Measurements from ENCODE around the gene NCK2.

NCK2 gene

GRCh38 chr2:105736145-105736544, 8.6 kb upstream of the NCK2 start:
- DNase-seq (ENCODE audit: low spot score) = no peak

- DNase-seq (ENCODE audit: low spot score) = no peak
Measured at GRCh38 chr2:105737980-105738657, 6.6 kb upstream of the NCK2 start.

GRCh38 chr2:105738658-105739241, 6.0 kb upstream of the NCK2 start:
- DNase-seq (ENCODE audit: low spot score) = no peak

DNA sequence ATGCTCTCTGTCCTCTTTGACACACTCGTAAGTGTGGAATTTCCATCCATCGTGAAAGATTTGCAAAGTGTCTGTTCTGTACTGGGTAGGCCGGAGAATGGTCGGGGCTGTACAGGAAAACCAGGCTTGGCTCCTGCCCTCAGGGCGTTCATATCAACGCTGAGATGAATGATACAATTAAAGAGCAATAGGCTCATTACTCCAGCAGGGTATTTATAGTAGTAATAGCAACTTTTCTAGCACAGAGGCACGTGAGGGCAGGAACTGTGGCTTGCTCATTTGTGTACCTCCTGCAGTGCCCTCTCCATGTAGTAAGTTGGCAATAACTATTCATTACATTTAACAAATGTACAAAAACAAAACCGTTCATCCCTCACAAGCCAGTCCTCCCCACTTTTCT, 5.3 kb upstream of the NCK2 start:
- DNase-seq (ENCODE audit: low spot score) = no peak

GRCh38 chr2:105739944-105740530, 4.7 kb upstream of the NCK2 start:
- DNase-seq (ENCODE audit: low spot score) = no peak

GRCh38 chr2:105741174-105741573, 3.5 kb upstream of the NCK2 start:
- DNase-seq (ENCODE audit: low spot score) = no peak

GRCh38 chr2:105741617-105742016, 3.1 kb upstream of the NCK2 start:
- DNase-seq (ENCODE audit: low spot score) = no peak

- DNase-seq (ENCODE audit: low spot score) = no peak
Measured at GRCh38 chr2:105744091-105744908, 412 bp upstream of the NCK2 start.

DNA sequence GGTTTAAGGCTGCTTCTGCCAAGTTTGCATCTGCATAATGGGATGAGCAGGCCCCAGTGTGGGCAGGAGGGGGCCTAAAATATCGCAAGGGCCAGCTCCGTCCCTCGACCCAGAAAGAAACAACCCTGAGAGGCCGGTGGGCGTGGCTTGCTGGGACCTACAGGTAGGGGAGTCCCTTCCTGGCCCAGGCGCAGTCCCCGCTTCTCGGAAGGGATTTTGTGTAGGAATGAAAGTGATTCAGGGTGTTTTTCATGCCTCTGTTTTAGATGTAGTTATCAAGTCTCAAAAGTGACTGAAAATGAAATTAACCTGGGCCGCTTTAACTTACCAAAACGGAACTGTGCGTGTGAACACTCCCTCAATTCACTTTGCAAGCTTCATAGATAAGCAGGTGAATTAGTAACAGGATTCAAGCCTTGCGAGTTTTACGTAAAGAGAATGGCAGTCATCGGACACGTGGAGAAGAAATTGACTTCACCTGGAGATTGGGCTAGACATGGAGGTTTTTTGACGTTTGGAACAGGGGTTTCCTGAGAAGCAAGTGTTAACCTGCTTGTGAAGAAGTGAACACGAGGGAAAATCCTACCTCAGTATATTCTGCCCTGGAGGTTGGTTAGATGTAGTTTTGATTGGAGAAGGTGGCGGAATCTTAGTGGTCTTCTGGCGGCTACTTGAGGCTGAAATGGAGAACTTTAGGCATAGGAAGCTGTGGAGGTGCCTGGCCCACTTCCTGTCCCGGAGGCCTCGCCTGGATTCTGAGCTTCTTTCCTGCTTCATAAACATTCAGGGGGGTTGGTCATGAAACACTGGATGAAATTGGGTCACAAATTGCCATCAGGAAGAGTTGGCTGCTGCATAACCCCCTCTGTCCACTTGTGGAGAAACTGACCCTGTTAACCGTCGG, 1.7 kb downstream of the NCK2 start:
- DNase-seq (ENCODE audit: low spot score) = no peak

GRCh38 chr2:105747254-105747894, 2.7 kb downstream of the NCK2 start:
- DNase-seq (ENCODE audit: low spot score) = no peak

DNA sequence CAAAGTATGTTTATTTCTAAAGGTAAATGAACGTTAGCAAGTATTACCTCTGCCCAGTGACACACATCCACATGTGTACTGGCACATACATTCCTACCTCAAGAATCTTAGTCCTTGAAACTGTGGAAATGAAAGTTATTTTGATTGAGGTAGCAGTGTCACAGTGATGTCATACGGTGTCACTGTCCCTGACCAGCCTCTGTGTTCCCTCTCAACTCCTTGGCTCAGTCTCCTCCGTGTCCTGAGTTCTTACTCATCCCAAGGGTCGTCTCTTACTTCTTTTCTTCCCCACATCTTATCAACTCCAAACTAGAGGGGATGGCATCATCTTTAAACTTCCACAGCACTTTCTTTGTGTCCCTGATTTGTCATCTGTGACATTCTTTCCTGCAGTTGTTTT, 3.3 kb downstream of the NCK2 start:
- no peak for DNase-seq (ENCODE audit: low spot score)

DNA sequence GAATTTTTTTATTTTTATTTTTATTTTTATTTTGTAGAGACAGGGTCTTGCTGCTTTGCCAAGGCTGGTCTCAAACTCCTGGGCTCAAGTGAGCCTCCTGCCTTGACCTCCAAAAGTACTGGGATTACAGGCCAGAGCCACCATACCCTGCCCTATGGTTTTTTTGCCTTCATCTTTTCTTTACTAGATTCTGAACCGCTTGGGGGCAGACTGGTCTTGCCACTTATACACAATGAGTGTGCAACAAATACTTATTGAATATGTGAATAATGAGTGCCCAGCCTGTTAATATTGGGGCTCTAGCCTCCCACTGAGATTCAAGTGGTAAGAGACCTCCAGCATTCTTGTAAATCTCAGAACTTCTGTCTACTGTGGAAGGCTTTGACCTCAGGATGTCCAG, 3.9 kb downstream of the NCK2 start:
- DNase-seq (ENCODE audit: low spot score) = no peak

- DNase-seq (ENCODE audit: low spot score) = no peak
Measured at GRCh38 chr2:105749583-105750400, 5.1 kb downstream of the NCK2 start.

DNA sequence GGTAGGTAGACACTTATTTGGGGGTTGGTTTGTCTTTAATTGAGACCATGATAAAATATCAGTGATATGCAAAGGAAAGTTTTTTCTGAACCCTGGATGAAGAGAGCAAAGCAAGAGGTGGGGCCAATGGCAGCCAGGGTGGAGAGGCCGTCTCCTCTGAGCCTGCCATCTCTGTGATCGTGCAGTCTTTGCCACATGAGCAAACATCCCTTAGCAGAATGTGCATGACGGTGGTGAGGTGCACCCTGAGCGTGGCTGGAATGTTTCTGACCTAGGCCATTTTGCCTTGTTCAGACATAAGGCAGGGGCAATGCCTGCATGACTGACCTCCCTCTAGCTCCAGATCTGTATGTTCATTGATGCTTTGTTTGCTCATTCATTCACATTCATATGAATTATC, 6.0 kb downstream of the NCK2 start:
- DNase-seq (ENCODE audit: low spot score) = no peak

DNA sequence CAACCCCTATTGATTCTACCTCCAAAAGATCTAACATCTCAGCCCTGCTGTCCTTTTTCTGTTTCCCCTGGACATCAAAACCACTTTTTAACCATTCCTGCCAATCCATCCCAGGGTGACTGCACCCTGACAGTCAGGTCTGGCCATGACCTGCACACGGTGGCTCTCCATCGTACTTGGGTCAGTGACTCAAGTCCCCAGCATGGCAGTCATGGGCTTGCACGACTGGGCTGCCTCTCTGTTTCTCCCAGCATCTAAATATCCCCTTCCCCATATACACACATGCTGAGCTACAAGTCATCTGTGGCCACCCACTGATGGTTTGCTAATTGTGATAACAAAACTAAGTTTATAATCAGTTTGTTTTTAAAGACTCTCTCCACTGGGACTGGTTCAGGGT, 6.6 kb downstream of the NCK2 start:
- no peak for DNase-seq (ENCODE audit: low spot score)

DNA sequence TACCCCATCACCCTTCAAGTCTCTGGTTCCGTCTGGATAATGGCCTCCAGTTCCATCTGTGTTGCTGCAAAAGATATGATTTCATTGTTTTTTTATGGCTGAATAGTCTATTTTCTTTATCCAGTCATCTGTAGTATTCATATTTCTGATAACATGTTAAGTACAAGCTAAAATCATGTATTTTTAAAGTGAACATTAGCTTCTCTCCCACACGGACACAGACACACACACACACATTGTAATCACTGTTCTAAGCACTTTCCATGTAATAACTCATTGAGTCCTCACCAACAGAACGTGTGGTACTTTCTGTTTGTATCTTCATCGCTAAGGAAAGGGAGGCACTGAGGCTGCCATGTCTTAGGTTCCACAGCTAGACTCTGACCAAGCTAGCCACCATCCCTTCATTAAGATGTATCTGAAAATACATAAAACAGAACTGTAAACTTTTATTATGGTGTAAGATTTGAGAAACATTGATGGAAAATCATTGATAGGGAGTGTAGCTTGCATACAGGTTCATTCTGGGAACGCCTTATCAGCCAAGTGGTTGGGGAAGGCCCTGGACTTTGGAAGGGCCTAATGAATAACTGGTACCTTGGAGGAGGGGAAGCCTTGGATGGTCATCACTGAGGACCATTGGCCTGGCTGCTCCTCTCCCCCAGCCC, 8.1 kb downstream of the NCK2 start:
- DNase-seq (ENCODE audit: low spot score) = no peak

- no peak for DNase-seq (ENCODE audit: low spot score)
Measured at GRCh38 chr2:105753380-105753779, 8.7 kb downstream of the NCK2 start.

DNA sequence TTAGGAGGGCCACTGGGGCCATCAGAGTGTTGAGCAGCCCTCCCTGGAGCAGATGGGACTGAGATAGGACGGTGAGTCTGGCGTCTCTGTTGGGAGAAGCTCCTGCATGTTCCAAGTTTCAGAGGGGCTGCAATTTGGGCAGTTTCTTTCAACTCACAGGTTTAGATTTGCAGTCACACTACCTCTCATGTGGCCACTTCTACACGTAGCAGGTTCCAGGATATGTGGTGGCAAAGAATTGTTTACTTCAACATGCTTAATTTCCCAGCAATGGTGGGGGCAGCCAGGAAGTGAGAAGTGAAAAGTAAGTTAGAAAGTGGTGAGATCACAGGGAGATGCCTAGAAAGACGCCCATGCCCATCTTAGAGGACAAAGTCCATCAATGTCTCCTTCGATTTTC, 9.3 kb downstream of the NCK2 start:
- DNase-seq (ENCODE audit: low spot score) = no peak

DNA sequence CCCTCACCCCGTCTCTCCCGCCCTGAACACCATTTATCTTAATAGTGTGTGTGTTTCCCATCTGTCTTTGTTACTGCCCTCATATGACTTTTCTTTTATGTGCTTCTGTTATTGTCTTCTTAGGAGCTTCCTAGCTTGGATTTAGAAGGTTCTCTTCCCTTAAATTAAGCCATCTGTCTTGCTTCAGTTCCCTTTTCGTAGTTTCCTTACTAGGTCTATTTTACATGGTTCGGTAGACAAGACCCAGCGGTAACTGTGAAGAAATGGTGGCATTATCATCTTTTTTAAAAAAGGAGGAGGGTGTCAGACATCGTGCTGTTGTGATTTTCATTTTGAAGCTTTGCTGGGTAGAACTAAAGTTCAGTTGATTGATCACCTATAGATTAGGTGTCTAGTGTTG, 10.3 kb downstream of the NCK2 start:
- DNase-seq (ENCODE audit: low spot score) = no peak

GRCh38 chr2:105755895-105756294, 11.2 kb downstream of the NCK2 start:
- no peak for DNase-seq (ENCODE audit: low spot score)
